SU-DHL-6 (cell line): ENCODE measurements around the gene DEAF1.
A peak's percentile ranks its signal among the peaks of the same experiment; 100 is the strongest.

Experiments
- H2AFZ ChIP-seq: fragments of 200-600 bp; sonication (generic); 2 replicates; pipeline ENCODE4 v1.6.1; 2014; ENCODE audit warnings: low read depth, mild to moderate bottlenecking, moderate library complexity, mixed read lengths, antibody characterized with exemption, low read length; ENCODE audit not compliant: severe bottlenecking
- H3F3A ChIP-seq: fragments of 200-600 bp; shearing (Covaris generic); 2 replicates; pipeline ENCODE4 v1.6.0; 2016; ENCODE audit warnings: antibody characterized with exemption, mild to moderate bottlenecking; ENCODE audit not compliant: insufficient read depth
- H3K27ac ChIP-seq: fragments of 200-600 bp; sonication (generic); 2 replicates; pipeline ENCODE4 v1.5.1; 2016; ENCODE audit warnings: low read depth, mild to moderate bottlenecking, low read length, moderate library complexity, mixed read lengths
- H3K27me3 ChIP-seq: fragments of 200-600 bp; sonication (generic), shearing (Covaris generic); 2 replicates; pipeline ENCODE4 v1.6.0; 2014; ENCODE audit warnings: mild to moderate bottlenecking, low read length
- H3K36me3 ChIP-seq: fragments of 200-600 bp; sonication (generic); 2 replicates; pipeline ENCODE4 v1.6.1; 2014; ENCODE audit warnings: mild to moderate bottlenecking, low read length, mixed read lengths
- H3K4me2 ChIP-seq: fragments of 300-600, 200-600 bp; shearing (Covaris generic), sonication (generic); 2 replicates; pipeline ENCODE4 v1.6.0; 2014; ENCODE audit warnings: low read length, low read depth, mild to moderate bottlenecking; ENCODE audit not compliant: poor library complexity, severe bottlenecking
- H3K4me3 ChIP-seq: fragments of 200-600 bp; sonication (generic); 2 replicates; pipeline ENCODE4 v1.5.1; 2014; ENCODE audit warnings: antibody characterized with exemption, low read length, mild to moderate bottlenecking, mixed read lengths; ENCODE audit not compliant: insufficient read depth, poor library complexity, severe bottlenecking
- H3K79me2 ChIP-seq: fragments of 200-600 bp; sonication (generic); 2 replicates; pipeline ENCODE4 v1.6.1; 2014; ENCODE audit warnings: mild to moderate bottlenecking, low read length, moderate library complexity; ENCODE audit not compliant: insufficient read depth
- H3K9ac ChIP-seq: fragments of 200-600 bp; sonication (generic); 2 replicates; pipeline ENCODE4 v1.7.0; 2014; ENCODE audit warnings: mild to moderate bottlenecking, low read length
- H3K9me2 ChIP-seq: fragments of 200-600 bp; sonication (generic); replicated peaks from 2 replicates; pipeline ENCODE4 v1.6.1; 2014; ENCODE audit warnings: low read length; ENCODE audit not compliant: insufficient read depth
- H3K9me3 ChIP-seq: fragments of 200-600 bp; sonication (generic); 2 replicates; pipeline ENCODE4 v1.6.1; 2014; ENCODE audit warnings: low read length, mixed read lengths; ENCODE audit not compliant: insufficient read depth
- H4K20me1 ChIP-seq: fragments of 200-600 bp; sonication (generic); 2 replicates; pipeline ENCODE4 v1.6.1; 2014; ENCODE audit warnings: low read depth, mild to moderate bottlenecking, antibody characterized with exemption, low read length, moderate library complexity, mixed read lengths
- EZH2phosphoT487 ChIP-seq: fragments of 200-600 bp; sonication (generic), shearing (Covaris generic); conservative IDR thresholded peaks from 2 replicates; pipeline ENCODE4 v1.6.1; 2018; ENCODE audit warnings: mild to moderate bottlenecking, antibody characterized with exemption, low read length, moderate library complexity, mixed read lengths
- TF ChIP-seq, protein P1 (sequence below): fragments of 200-600 bp; sonication (generic); IDR thresholded peaks from one replicate; pipeline ENCODE4 v1.5.1; 2017; ENCODE audit warnings: antibody characterized with exemption, mild to moderate bottlenecking, low read length, moderate library complexity; ENCODE audit not compliant: insufficient read depth, poor library complexity, severe bottlenecking

The DEAF1 gene

DNA sequence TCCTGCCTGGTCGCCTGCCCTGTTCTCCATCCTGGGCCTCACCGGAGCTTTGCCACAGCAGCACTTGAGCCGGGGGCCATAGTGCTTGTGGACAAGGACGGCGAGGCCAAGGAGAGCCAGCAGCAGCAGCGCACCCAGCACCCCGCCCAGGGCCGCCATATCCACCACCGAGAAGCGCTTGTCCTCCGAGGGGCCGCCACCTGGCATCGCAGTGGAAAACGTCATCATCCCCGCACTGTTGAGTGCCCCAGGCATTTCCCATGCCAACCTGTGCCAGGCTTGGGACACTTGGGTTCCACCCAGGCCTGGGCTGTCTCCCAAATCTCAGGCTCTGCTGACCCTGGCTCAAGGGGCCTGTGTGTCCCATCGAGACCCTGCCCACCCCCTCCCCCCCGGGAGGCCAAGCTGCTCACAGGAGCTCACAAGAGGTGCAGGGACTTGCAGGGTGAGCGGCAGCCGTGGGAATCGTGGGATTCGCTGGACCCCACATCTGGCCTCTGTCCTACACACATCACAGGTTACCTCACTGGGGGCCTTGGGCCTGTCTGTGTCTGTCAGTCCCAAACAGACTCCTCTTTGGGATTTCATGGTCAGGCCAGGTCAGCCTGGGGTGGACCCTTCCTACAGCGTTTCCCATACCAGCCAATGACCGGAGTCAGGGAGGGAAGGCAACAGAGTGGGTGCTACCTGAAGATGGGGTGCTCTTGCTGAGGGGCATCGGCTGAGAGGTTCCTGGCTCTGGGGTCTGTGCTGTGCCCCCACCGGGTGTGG is 76.9 kb downstream of the DEAF1 start:
- H3K36me3 ChIP-seq = no peaks in the 10 kb centered on the region
- H3K27ac ChIP-seq = no peak overlapping the region
- H3K9me2 ChIP-seq = no peaks in the 10 kb centered on the region
- no peaks in the 10 kb centered on the region; the same call in 1 of the 2 replicates for H4K20me1 ChIP-seq
- no peaks in the 10 kb centered on the region for H3K27me3 ChIP-seq
- H3K79me2 ChIP-seq = no peaks in the 10 kb centered on the region
- TF ChIP-seq, protein P1, sequence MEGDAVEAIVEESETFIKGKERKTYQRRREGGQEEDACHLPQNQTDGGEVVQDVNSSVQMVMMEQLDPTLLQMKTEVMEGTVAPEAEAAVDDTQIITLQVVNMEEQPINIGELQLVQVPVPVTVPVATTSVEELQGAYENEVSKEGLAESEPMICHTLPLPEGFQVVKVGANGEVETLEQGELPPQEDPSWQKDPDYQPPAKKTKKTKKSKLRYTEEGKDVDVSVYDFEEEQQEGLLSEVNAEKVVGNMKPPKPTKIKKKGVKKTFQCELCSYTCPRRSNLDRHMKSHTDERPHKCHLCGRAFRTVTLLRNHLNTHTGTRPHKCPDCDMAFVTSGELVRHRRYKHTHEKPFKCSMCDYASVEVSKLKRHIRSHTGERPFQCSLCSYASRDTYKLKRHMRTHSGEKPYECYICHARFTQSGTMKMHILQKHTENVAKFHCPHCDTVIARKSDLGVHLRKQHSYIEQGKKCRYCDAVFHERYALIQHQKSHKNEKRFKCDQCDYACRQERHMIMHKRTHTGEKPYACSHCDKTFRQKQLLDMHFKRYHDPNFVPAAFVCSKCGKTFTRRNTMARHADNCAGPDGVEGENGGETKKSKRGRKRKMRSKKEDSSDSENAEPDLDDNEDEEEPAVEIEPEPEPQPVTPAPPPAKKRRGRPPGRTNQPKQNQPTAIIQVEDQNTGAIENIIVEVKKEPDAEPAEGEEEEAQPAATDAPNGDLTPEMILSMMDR = no peak
- TF ChIP-seq EZH2phosphoT487 = no peak
- no peaks in the 10 kb centered on the region for H3K9me3 ChIP-seq
- H3K9ac ChIP-seq = no peak overlapping the region
- H3F3A ChIP-seq = 0 out of 2 replicates have a peak, but pooled peaks cover 3% of the 10 kb centered on the region
- H3K4me3 ChIP-seq = no peak overlapping the region
- H2AFZ ChIP-seq = no peak overlapping the region
- no peak overlapping the region for H3K4me2 ChIP-seq

DNA sequence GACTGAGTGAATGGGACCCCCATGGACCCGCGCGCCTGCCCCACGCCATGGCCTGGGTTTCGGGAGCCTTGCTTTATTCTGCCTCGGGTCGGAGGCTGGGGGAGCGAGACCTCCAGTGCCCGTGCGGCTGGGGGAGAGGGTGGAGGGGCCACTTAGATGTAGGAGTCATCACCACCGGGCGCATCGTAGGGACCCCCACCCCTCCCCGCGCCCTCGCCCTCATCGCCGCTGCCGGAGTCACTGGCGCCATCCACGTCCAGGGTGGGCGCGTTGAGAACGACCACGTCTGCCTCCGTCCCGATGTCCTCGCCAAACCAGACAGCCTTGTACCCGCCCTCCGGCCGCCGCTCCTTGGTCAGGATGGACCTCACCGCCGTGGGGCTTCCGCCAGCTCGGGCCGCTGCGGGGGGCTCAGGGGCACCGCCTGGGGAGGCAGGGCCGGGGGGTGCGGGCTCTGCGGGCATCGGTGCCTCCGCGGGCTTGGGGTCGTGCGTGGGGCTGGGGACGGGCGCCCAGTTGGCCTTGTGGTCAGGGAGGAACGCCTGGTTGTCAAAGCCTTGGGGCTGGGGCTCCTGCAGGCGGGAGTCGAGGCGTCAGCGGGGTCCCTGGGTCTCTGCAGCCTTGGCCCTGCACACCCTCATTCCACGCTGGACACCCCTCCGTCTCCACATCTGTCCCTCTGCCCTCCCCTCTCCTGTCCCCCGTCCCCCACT is 77.7 kb downstream of the DEAF1 start:
- Histone ChIP-seq H3K9me3 (no peaks in the 10 kb centered on the region), H3K27ac (no peak overlapping the region), H3K36me3 (no peaks in the 10 kb centered on the region), H3K4me3 (no peak overlapping the region), H3K79me2 (no peaks in the 10 kb centered on the region), H3K9me2 (no peaks in the 10 kb centered on the region), H3K27me3 (no peaks in the 10 kb centered on the region), H4K20me1 (no peaks in the 10 kb centered on the region; the same call in 1 of the 2 replicates), H3K4me2 (no peak overlapping the region), H3F3A (peaks cover 3% of the 10 kb centered on the region), H3K9ac (no peak overlapping the region), H2AFZ (no peak overlapping the region)
- TF ChIP-seq EZH2phosphoT487 = no peak
- TF ChIP-seq, protein P1 = no peak

DNA sequence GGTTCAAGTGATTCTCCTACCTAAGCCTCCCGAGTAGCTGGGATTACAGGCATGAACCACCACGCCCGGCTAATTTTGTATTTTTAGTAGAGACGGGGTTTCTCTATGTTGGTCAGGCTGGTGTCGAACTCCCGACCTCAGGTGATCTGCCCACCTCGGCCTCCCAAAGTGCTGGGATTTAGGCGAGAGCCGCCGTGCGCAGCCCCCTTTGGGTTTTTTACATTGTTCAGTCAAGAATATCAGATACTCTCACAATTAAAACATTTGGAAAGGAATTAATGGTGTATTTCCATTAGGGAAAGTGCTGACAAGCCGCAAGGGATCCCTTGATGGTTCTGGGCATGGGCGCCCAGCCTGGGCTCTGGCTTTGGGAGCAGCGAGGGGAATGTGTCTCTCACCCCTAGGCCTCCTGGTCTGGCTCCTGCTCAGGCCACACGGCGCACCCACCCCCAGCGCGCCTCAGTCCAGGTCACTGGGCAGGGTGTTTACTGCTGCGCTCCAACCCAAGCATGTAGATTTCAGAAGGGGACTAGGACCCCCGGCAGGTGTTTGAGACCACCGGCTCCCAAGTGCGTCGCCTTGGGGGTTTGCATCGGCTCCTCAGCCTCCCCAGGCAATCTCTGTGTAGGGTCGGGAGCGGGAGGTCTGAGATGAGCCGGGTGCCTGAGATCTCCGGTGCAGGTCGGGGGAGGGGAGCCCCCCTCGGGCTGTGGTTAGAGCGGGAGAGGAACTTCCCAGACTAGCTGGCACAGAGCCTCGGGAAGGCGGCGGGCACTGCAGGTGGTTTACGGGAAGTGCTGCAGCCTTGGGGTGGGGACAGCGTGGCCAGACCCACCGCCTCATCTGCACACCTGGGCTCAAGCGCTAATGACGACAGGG is 78.5 kb downstream of the DEAF1 start:
- no peaks in the 10 kb centered on the region for H3K9me3 ChIP-seq
- H4K20me1 ChIP-seq = no peaks in the 10 kb centered on the region; the same call in 1 of the 2 replicates
- TF ChIP-seq, protein P1 = no peak
- TF ChIP-seq EZH2phosphoT487 = no peak
- peaks cover 10% of the 10 kb centered on the region for H3F3A ChIP-seq
- peak overlapping the region; percentile 86 for H3K27ac ChIP-seq
- H3K4me2 ChIP-seq = peak overlapping the region; percentile 87
- no peaks in the 10 kb centered on the region for H3K27me3 ChIP-seq
- H3K9ac ChIP-seq = peak overlapping the region; percentile 73
- no peaks in the 10 kb centered on the region for H3K9me2 ChIP-seq
- H2AFZ ChIP-seq = peak overlapping the region; percentile 72
- no peaks in the 10 kb centered on the region for H3K36me3 ChIP-seq
- H3K79me2 ChIP-seq = no peaks in the 10 kb centered on the region
- peak overlapping the region; percentile 91 for H3K4me3 ChIP-seq
